Measurements from ENCODE around the gene LPP. TPM values are rescaled to one million over a fixed set of nuclear protein-coding genes. Genes with fewer than 3 reads are reported as not detected.

Gene LPP
- total RNA-seq, 1 donor from 2014 or later = 93.9 TPM

DNA sequence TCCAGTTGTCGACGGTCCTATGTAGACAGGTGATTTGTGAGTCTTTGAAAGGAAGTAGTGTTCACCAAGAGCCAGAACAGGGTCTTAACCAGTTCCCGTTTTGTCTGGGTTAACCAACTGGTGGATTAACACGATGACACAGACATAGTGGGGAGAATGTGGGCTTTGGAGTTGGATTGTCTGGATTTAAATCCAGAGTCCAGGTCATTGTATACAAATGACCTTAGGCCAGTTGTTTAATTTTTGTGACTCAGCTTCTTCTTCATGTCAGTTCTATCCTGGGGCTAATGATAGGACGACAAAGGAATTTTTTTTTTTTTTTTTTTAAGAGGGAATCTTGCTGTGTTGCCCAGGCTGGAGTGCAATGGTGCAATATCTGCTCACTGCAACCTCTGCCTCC, 126.7 kb downstream of the LPP start:
- TF ChIP-seq, protein P1, sequence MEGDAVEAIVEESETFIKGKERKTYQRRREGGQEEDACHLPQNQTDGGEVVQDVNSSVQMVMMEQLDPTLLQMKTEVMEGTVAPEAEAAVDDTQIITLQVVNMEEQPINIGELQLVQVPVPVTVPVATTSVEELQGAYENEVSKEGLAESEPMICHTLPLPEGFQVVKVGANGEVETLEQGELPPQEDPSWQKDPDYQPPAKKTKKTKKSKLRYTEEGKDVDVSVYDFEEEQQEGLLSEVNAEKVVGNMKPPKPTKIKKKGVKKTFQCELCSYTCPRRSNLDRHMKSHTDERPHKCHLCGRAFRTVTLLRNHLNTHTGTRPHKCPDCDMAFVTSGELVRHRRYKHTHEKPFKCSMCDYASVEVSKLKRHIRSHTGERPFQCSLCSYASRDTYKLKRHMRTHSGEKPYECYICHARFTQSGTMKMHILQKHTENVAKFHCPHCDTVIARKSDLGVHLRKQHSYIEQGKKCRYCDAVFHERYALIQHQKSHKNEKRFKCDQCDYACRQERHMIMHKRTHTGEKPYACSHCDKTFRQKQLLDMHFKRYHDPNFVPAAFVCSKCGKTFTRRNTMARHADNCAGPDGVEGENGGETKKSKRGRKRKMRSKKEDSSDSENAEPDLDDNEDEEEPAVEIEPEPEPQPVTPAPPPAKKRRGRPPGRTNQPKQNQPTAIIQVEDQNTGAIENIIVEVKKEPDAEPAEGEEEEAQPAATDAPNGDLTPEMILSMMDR (conservative IDR thresholded peaks at IDR 0.05; ENCODE audit: low read depth, low read length) = no peak
- DNase-seq (ENCODE audit: low read depth) = no peak
- no peak overlapping the region for H3K4me3 ChIP-seq (ENCODE audit: low read depth, low read length)

GRCh38 chr3:188282871-188283270, 128.9 kb downstream of the LPP start:
- TF ChIP-seq, protein P1 (conservative IDR thresholded peaks at IDR 0.05; ENCODE audit: low read depth, low read length) = no peak
- no peak overlapping the region for H3K4me3 ChIP-seq (ENCODE audit: low read depth, low read length)
- DNase-seq (ENCODE audit: low read depth) = no peak

DNA sequence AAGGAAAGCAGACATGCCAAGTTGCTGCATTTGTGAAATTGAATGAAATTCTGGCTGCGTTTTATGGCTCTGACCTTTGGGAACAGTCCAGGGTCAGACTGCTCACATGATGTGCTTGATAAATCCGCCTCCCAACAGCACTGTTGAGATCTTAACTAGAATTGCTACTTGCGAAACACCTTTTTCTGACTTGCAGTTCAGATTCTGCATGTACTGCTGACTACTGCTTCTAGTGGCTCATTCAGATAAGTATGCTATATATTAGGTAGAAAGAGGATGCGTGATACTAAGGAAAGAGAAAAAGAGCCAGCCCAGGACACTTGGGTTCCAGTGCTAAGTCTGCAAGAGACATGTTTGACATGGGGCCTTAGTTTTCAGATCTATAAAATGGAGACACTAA, 129.4 kb downstream of the LPP start:
- DNase-seq (ENCODE audit: low read depth) = no peak
- H3K4me3 ChIP-seq (ENCODE audit: low read depth, low read length) = no peak overlapping the region
- TF ChIP-seq, protein P1 (conservative IDR thresholded peaks at IDR 0.05; ENCODE audit: low read depth, low read length) = peak; percentile 46

DNA sequence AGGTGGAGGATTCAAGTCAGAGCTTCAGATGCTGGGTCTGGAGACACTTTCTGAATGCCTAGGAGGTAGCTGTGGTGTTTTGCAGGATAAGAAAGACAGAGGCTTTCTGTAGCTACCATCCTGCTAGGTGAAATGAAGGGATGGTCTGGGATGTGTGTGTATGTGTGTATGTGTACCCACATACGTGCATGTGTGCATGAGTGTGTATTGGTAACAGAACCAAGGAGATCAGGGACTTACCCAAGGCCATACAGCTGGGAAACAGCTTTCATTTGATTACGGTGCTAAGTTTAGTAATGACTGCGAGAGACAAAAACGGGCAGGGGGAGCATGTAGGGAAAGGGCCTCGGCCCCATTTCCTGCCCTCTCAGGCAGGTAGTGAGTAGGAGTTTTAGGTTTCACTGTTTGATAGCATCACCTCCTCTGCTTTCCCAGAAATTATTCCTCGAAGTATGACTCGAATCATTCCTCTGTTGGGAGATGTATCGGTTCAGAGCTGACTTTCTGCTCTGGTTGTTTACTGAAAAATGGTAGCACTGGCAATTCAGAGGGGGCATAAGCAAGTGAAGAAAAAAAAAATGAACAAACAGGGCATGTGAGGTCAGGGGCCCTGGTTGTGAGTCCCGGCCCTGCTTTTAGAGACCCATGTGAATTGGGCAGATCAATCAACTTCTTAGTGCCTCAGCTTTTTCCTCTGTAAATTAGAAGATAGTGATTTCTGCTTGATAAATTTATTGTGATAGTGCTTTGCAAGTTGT, 130.7 kb downstream of the LPP start:
- TF ChIP-seq, protein P1 (conservative IDR thresholded peaks at IDR 0.05; ENCODE audit: low read depth, low read length) = no peak
- H3K4me3 ChIP-seq (ENCODE audit: low read depth, low read length) = no peak overlapping the region
- no peak for DNase-seq (ENCODE audit: low read depth)

DNA sequence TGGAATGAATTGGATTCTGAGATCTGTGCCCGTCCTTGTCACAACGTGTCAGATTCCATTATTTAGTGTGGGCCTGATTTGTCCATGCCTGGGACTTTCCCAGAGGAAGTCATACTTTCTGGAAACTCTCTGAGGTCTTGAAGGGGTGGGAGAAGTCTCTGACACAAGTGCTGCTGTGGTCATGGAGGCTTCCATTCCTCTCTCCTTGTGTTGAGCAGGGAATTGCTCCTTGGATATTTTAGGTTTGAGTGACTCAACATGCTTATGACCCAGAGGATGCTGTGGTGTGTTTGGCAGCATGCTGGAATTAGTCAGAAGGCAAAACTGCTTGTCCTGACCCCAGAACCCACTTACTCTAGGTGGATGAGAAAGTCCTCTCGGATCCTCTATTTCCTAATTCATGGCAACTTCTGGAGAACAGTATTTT, 132.1 kb downstream of the LPP start:
- DNase-seq (ENCODE audit: low read depth) = peak; percentile 97
- TF ChIP-seq, protein P1 (conservative IDR thresholded peaks at IDR 0.05; ENCODE audit: low read depth, low read length) = no peak
- H3K4me3 ChIP-seq (ENCODE audit: low read depth, low read length) = no peak overlapping the region

DNA sequence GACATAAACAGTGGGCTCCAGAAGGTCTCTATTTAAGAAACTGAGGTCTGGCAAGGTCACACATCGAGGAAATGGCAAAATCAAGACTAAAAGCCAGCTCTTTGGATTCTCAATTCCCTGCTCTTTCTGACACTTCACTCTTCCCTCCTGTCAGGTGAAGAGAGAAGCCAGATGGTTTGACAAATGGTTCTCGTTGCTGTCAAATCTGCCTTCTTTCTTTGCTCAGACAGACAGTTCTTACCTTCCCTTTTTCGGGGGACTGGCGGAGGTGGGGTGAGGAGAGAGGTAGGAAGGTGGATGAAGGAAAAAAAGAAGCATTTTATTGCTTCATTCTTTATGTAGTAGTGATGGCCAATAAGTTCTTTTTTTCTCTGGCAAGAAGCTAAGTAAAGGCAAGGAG, 133.4 kb downstream of the LPP start:
- no peak for DNase-seq (ENCODE audit: low read depth)
- TF ChIP-seq, protein P1 (conservative IDR thresholded peaks at IDR 0.05; ENCODE audit: low read depth, low read length) = no peak
- H3K4me3 ChIP-seq (ENCODE audit: low read depth, low read length) = no peak overlapping the region
